Trophoblast cell (in vitro differentiated cells and primary cell): ENCODE measurements around the gene CD33.

Source experiments
- DNase-seq, 2 donors: peaks; one replicate each; pipeline ENCODE4 v3.0.0-alpha.2; 2016
- H2AFZ ChIP-seq: 2 replicates; pipeline ENCODE4 v1.6.1; 2013; ENCODE audit warnings: low read length, moderate library complexity, mild to moderate bottlenecking; ENCODE audit not compliant: insufficient read depth, poor library complexity
- H2AK5ac ChIP-seq: 2 replicates; pipeline ENCODE4 v1.6.1; 2013; ENCODE audit warnings: mild to moderate bottlenecking, low read length
- H2BK120ac ChIP-seq: 2 replicates; pipeline ENCODE4 v1.6.1; 2013; ENCODE audit warnings: low read length, mild to moderate bottlenecking, moderate library complexity; ENCODE audit not compliant: insufficient read depth, poor library complexity
- H2BK12ac ChIP-seq: 2 replicates; pipeline ENCODE4 v1.6.1; 2013; ENCODE audit warnings: mild to moderate bottlenecking, low read length, moderate library complexity
- H2BK5ac ChIP-seq: 2 replicates; pipeline ENCODE4 v1.6.1; 2013; ENCODE audit warnings: low read length, low read depth, moderate library complexity, mild to moderate bottlenecking; ENCODE audit not compliant: poor library complexity
- H3K14ac ChIP-seq: 2 replicates; pipeline ENCODE4 v1.6.1; 2013; ENCODE audit warnings: mild to moderate bottlenecking, low read length
- H3K18ac ChIP-seq: 2 replicates; pipeline ENCODE4 v1.6.1; 2013; ENCODE audit warnings: mild to moderate bottlenecking, low read length
- H3K23ac ChIP-seq: 2 replicates; pipeline ENCODE4 v1.6.1; 2013; ENCODE audit warnings: low read length
- H3K27ac ChIP-seq: 2 replicates; pipeline ENCODE4 v1.5.1; 2013; ENCODE audit warnings: low read depth, mild to moderate bottlenecking, inconsistent platforms, low read length, moderate library complexity
- H3K27me3 ChIP-seq: 2 replicates; pipeline ENCODE4 v1.6.1; 2013; ENCODE audit warnings: inconsistent platforms, mild to moderate bottlenecking, low read length, moderate library complexity; ENCODE audit not compliant: insufficient read depth
- H3K36me3 ChIP-seq, 2 experiments: 1 replicate in 1 of 2; 2 replicates in 1 of 2; pipeline ENCODE4 v1.6.1; 2013; ENCODE audit warnings: low read length in 2 of 2, mild to moderate bottlenecking in 2 of 2, moderate library complexity in 1 of 2; ENCODE audit not compliant: insufficient read depth in 2 of 2, control insufficient read depth in 1 of 2
- H3K4ac ChIP-seq: 2 replicates; pipeline ENCODE4 v1.6.1; 2013; ENCODE audit warnings: low read depth, mild to moderate bottlenecking, low read length, moderate library complexity
- H3K4me1 ChIP-seq, 2 experiments: 1 replicate in 1 of 2; 2 replicates in 1 of 2; pipeline ENCODE4 v1.6.1; 2013; ENCODE audit warnings: low read length in 2 of 2, mild to moderate bottlenecking in 2 of 2, moderate library complexity in 1 of 2; ENCODE audit not compliant: insufficient read depth in 2 of 2, control insufficient read depth in 1 of 2
- H3K4me2 ChIP-seq: 2 replicates; pipeline ENCODE4 v1.6.1; 2013; ENCODE audit warnings: inconsistent platforms, mild to moderate bottlenecking, low read length, moderate library complexity
- H3K4me3 ChIP-seq: 2 replicates; pipeline ENCODE4 v1.5.1; 2013; ENCODE audit warnings: mild to moderate bottlenecking, low read depth, low read length, inconsistent platforms
- H3K79me1 ChIP-seq: one replicate; pipeline ENCODE4 v1.6.1; 2013; ENCODE audit warnings: low read length
- H3K79me2 ChIP-seq: 2 replicates; pipeline ENCODE4 v1.6.1; 2013; ENCODE audit warnings: low read length, mild to moderate bottlenecking; ENCODE audit not compliant: control insufficient read depth, insufficient read depth, poor library complexity
- H3K9ac ChIP-seq: 2 replicates; pipeline ENCODE4 v1.6.1; 2013; ENCODE audit warnings: mild to moderate bottlenecking, low read length
- H3K9me3 ChIP-seq: 2 replicates; pipeline ENCODE4 v1.6.1; 2013; ENCODE audit warnings: low read depth, mild to moderate bottlenecking, control low read depth, inconsistent platforms, low read length; ENCODE audit not compliant: insufficient read depth
- H4K12ac ChIP-seq: 2 replicates; pipeline ENCODE4 v1.6.1; 2013; ENCODE audit warnings: low read depth, mild to moderate bottlenecking, low read length, moderate library complexity
- H4K8ac ChIP-seq: 2 replicates; pipeline ENCODE4 v1.6.1; 2013; ENCODE audit warnings: low read depth, mild to moderate bottlenecking, low read length, moderate library complexity
- H4K91ac ChIP-seq: one replicate; pipeline ENCODE4 v1.6.1; 2013; ENCODE audit warnings: low read depth, mild to moderate bottlenecking, low read length, moderate library complexity
- WGBS: extraction: QIAGEN DNeasy Blood & Tissue Kit; methylation state at CpG from one replicate; pipeline ENCODE4 v1.1.7; 2013; ENCODE audit warnings: missing lambda C conversion rate; ENCODE audit not compliant: insufficient read length, insufficient coverage; ENCODE audit errors: extremely low coverage; 5-methylcytosine and 5-hydroxymethylcytosine counted together

Gene CD33

DNA sequence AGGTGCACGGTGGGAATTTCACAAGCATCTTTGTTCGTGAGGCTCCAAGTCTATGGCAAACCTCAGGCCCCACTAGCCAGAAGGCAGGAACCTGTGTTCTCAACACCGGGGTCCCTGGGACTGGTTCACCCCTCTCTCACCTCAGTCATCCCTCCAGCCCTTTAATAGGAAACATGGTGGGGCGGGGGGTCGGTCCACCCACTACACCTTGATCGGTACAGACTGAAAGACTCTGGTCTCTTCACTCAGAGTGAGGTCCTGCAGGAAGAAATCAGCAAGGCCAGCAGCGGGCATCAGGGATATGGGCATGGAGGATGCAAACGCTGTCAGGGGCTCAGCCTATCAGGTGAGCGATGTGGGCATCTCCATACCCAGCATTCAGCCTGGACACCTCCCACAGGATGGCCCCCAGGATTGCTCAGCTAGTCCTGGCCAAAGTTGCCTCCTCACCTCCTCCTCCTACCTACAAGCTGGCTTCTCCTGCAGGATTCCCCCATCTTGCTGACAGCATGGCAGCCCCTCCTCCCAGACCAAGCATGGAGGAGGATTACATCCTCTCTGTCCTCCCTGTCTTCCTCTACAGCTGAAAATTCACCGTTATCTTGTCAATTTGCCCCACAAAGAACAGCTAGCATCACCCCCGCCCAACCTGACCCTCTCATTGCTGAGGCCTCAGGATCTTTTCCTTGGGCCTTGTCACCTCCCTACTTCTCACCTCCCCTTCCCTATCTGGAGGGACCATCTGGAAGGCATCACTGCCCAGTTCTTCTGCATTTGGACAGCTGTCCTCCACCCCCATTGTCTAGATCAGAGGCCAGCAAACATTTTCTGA, 37.3 kb upstream of the CD33 start:
- no peak overlapping the region for H3K27ac ChIP-seq
- no peak overlapping the region for H4K91ac ChIP-seq
- H3K9me3 ChIP-seq = peaks cover 5% of the 10 kb centered on the region
- H3K23ac ChIP-seq = no peak overlapping the region
- no peaks in the 10 kb centered on the region for H3K36me3 ChIP-seq
- H2BK12ac ChIP-seq = no peak overlapping the region
- no peak overlapping the region for H3K18ac ChIP-seq
- no peak overlapping the region for H3K9ac ChIP-seq
- no peaks in the 10 kb centered on the region for H3K79me2 ChIP-seq
- no peak overlapping the region for H2BK120ac ChIP-seq
- H4K12ac ChIP-seq = no peak overlapping the region
- no peaks in the 10 kb centered on the region for H3K27me3 ChIP-seq
- H3K4ac ChIP-seq = no peak overlapping the region
- DNase-seq = no peak
- no peak overlapping the region for H2AK5ac ChIP-seq
- H3K4me3 ChIP-seq = no peak overlapping the region
- H3K14ac ChIP-seq = no peak overlapping the region
- no peak overlapping the region for H3K4me2 ChIP-seq
- no peak overlapping the region for H2AFZ ChIP-seq
- no peaks in the 10 kb centered on the region for H3K4me1 ChIP-seq
- H2BK5ac ChIP-seq = no peak overlapping the region
- WGBS = no CpG with 5 or more reads among the region's 11 CpGs
- no peaks in the 10 kb centered on the region for H3K79me1 ChIP-seq
- no peak overlapping the region for H4K8ac ChIP-seq

DNA sequence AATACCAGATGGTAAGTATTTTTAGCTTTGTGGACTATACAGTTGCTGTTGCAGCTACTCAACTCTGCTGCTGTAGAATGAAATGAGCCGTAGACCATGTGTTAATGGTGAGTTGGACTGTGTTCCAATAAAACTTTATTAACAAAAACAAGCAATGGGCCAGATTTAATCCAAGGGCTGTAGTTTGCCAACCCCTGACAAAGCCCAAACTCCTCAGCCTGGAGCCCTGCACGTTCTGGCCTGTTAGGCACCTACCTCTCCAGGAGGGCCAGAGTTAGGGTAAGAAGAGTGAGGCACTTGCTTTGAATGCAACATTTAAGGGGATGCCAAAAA, 36.7 kb upstream of the CD33 start:
- no peak overlapping the region for H3K4ac ChIP-seq

DNA sequence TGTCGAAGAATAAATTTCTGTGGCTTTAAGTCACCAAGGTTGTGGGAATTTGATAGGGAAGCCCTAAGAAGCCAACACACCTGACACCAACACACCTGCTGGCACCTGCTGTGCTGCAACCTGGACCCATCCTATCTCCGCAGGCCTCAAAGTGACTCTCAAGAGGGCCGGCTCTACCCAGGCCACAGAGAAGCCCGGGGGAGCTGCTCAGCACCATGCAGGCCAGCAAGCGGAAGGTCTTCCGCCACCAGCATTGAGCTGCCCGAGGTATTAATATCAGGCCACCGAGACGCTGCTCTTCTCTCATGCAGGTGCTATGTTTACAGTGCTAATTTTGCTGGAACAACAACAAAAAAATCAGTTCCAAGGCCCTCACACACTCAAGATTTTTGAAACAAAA, 32.2 kb upstream of the CD33 start:
- H4K12ac ChIP-seq = no peak overlapping the region
- H2AK5ac ChIP-seq = no peak overlapping the region
- no peak overlapping the region for H2BK12ac ChIP-seq
- H3K18ac ChIP-seq = no peak overlapping the region
- H3K4me3 ChIP-seq = no peak overlapping the region
- no peak overlapping the region for H2BK120ac ChIP-seq
- H2BK5ac ChIP-seq = no peak overlapping the region
- no peaks in the 10 kb centered on the region for H3K79me2 ChIP-seq
- H3K9me3 ChIP-seq = peaks cover 6% of the 10 kb centered on the region
- DNase-seq = no peak
- no peaks in the 10 kb centered on the region for H3K4me1 ChIP-seq
- no peak overlapping the region for H3K4me2 ChIP-seq
- no peaks in the 10 kb centered on the region for H3K36me3 ChIP-seq
- H4K91ac ChIP-seq = no peak overlapping the region
- H3K23ac ChIP-seq = no peak overlapping the region
- H2AFZ ChIP-seq = no peak overlapping the region
- H3K14ac ChIP-seq = no peak overlapping the region
- H4K8ac ChIP-seq = no peak overlapping the region
- no peak overlapping the region for H3K27ac ChIP-seq
- no peaks in the 10 kb centered on the region for H3K27me3 ChIP-seq
- H3K4ac ChIP-seq = no peak overlapping the region
- no CpG with 5 or more reads among the region's 9 CpGs for WGBS
- H3K9ac ChIP-seq = no peak overlapping the region
- no peaks in the 10 kb centered on the region for H3K79me1 ChIP-seq

More for the DNA sequence above, 36.7 kb upstream of the CD33 start:
- Histone ChIP-seq H3K27me3 (no peaks in the 10 kb centered on the region), H3K36me3 (no peaks in the 10 kb centered on the region), H3K4me2 (no peak overlapping the region), H3K79me2 (no peaks in the 10 kb centered on the region), H2AK5ac (no peak overlapping the region), H3K79me1 (no peaks in the 10 kb centered on the region), H3K14ac (no peak overlapping the region), H2AFZ (no peak overlapping the region), H2BK120ac (no peak overlapping the region), H2BK12ac (no peak overlapping the region), H3K9me3 (peaks cover 5% of the 10 kb centered on the region), H3K4me3 (no peak overlapping the region), H3K4me1 (no peaks in the 10 kb centered on the region), H4K91ac (no peak overlapping the region), H3K27ac (no peak overlapping the region), H2BK5ac (no peak overlapping the region), H3K23ac (no peak overlapping the region), H3K18ac (no peak overlapping the region), H4K8ac (no peak overlapping the region), H4K12ac (no peak overlapping the region), H3K9ac (no peak overlapping the region)
- no CpG with 5 or more reads among the region's 2 CpGs for WGBS
- no peak for DNase-seq

DNA sequence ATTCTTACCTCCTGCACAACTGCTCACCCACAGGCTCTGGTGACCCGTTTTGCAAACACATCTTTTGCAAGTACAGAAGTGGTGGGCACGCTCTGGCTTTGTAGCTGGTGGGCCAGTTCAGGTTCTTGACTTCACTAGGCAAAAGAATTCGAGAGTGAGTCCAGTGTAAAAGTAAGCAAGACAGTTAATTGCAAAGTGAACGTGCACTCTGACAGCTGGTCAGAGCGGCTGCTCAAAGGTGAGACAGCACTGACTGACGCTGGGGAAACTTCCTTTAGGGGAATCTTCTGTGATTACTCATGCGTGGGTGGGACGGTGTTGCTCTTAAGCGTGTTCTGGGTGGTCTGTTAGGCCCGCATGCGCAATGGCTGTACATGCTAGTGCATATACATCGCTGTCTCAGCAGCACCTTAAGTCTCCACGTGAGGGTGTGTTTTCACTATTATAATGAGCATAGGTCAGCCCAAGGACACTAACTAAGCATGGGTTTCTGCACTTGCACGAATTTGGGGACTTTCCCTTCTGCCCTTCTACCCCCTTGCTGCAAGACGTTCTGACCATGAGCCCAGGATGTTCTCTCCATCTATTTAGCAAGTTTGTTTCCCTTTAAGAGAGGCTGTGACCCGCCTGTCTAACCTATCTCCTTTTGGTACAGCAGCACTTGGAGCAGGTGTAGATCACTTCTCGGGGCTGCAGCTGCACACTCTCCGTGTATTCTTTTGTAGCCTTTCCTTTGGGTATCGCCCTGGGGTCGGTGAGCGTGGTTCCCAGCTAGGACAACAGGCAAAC, 30.2 kb upstream of the CD33 start:
- Histone ChIP-seq H3K9me3 (peaks cover 11% of the 10 kb centered on the region), H4K91ac (no peak overlapping the region), H2AK5ac (no peak overlapping the region), H3K18ac (no peak overlapping the region), H4K8ac (no peak overlapping the region), H4K12ac (no peak overlapping the region), H3K4me1 (no peaks in the 10 kb centered on the region), H3K27me3 (no peaks in the 10 kb centered on the region), H2BK5ac (no peak overlapping the region), H3K79me2 (no peaks in the 10 kb centered on the region), H3K4me2 (no peak overlapping the region), H2AFZ (no peak overlapping the region), H3K14ac (no peak overlapping the region), H3K27ac (no peak overlapping the region), H3K79me1 (no peaks in the 10 kb centered on the region), H2BK12ac (no peak overlapping the region), H3K36me3 (no peaks in the 10 kb centered on the region), H3K9ac (no peak overlapping the region), H3K4me3 (no peak overlapping the region), H3K4ac (no peak overlapping the region), H3K23ac (no peak overlapping the region), H2BK120ac (no peak overlapping the region)
- DNase-seq = no peak
- no CpG with 5 or more reads among the region's 21 CpGs for WGBS
